CD14-positive monocyte (primary cell): Measurements from ENCODE around the gene NXT1. TPM values are rescaled to one million over a fixed set of nuclear protein-coding genes. Genes with fewer than 3 reads are reported as not detected.

Experiments used
- DNase-seq, 3 donors: peaks; one replicate each; pipeline ENCODE4 v3.0.0-alpha.2; 2011 to 2022
- H2AFZ ChIP-seq: 2 replicates; pipeline ENCODE4 v1.6.0; 2012; ENCODE audit warnings: mild to moderate bottlenecking, low read depth, low read length, inconsistent platforms; ENCODE audit not compliant: insufficient read depth, poor library complexity, severe bottlenecking
- H3K27ac ChIP-seq, 2 donors: 1 replicate in 1 of 2; 2 replicates in 1 of 2; pipeline ENCODE4 v1.5.1; 2012 to 2013; ENCODE audit warnings: low read length in 2 of 2, control low read depth in 1 of 2, inconsistent platforms in 1 of 2, low read depth in 1 of 2, mild to moderate bottlenecking in 1 of 2
- H3K27me3 ChIP-seq, 2 donors: one replicate each; pipeline versions ENCODE4 v1.6.0 to v1.6.1; 2011 to 2013; ENCODE audit warnings: low read length in 2 of 2; ENCODE audit not compliant: control insufficient read depth in 2 of 2, insufficient read depth in 2 of 2
- H3K36me3 ChIP-seq, 2 donors: replicated peaks in 1 of 2; 1 replicate in 1 of 2; 2 replicates in 1 of 2; pipeline versions ENCODE4 v1.5.1 to v1.6.1; 2012 to 2013; ENCODE audit warnings: low read length in 2 of 2, control low read depth in 1 of 2, inconsistent platforms in 1 of 2, mild to moderate bottlenecking in 1 of 2; ENCODE audit not compliant: insufficient read depth in 2 of 2, control insufficient read depth in 1 of 2
- H3K4me1 ChIP-seq, 2 donors: 1 replicate in 1 of 2; 2 replicates in 1 of 2; pipeline versions ENCODE4 v1.5.1 to v1.6.1; 2012 to 2013; ENCODE audit warnings: low read length in 2 of 2, control low read depth in 1 of 2, inconsistent platforms in 1 of 2, mild to moderate bottlenecking in 1 of 2, moderate library complexity in 1 of 2; ENCODE audit not compliant: insufficient read depth in 2 of 2, control insufficient read depth in 1 of 2
- H3K4me2 ChIP-seq: replicated peaks from 2 replicates; pipeline ENCODE3; 2012; ENCODE audit warnings: low read length, moderate library complexity, mild to moderate bottlenecking; ENCODE audit not compliant: poor library complexity, severe bottlenecking; ENCODE audit errors: extremely low read depth
- H3K4me3 ChIP-seq, 3 experiments: fragments of 200-600 bp in 1 of 3; sonication (generic) in 1 of 3; replicated peaks in 1 of 3; 1 replicate in 2 of 3; 2 replicates in 1 of 3; pipeline ENCODE4 v1.5.1; 2011 to 2013; ENCODE audit warnings: low read length in 3 of 3, mild to moderate bottlenecking in 3 of 3, control low read depth in 2 of 3, low read depth in 2 of 3, inconsistent platforms in 1 of 3, moderate library complexity in 1 of 3
- H3K79me2 ChIP-seq: 2 replicates; pipeline ENCODE4 v1.6.0; 2012; ENCODE audit warnings: mild to moderate bottlenecking, control low read depth, inconsistent platforms, low read length, moderate library complexity; ENCODE audit not compliant: insufficient read depth
- H3K9ac ChIP-seq: 2 replicates; pipeline ENCODE4 v1.6.0; 2017; ENCODE audit warnings: low read length, mild to moderate bottlenecking; ENCODE audit not compliant: insufficient read depth, poor library complexity, severe bottlenecking
- H3K9me3 ChIP-seq, 2 donors: replicated peaks in 1 of 2; 1 replicate in 1 of 2; 2 replicates in 1 of 2; pipeline versions ENCODE4 v1.5.1 to v1.6.1; 2012 to 2013; ENCODE audit warnings: low read length in 2 of 2, control low read depth in 1 of 2; ENCODE audit not compliant: control insufficient read depth in 1 of 2, insufficient read depth in 1 of 2
- H4K20me1 ChIP-seq: 2 replicates; pipeline ENCODE4 v1.6.0; 2012; ENCODE audit warnings: mild to moderate bottlenecking, low read length, control low read depth, moderate library complexity; ENCODE audit not compliant: insufficient read depth
- H3K27ac Mint-ChIP-seq, 7 donors: one replicate each; pipeline ENCODE4 v1.8.0; 2020; ENCODE audit warnings: mild to moderate bottlenecking in 7 of 7, mixed read lengths in 7 of 7, moderate library complexity in 6 of 7, inconsistent platforms in 2 of 7
- H3K27me3 Mint-ChIP-seq, 3 donors: one replicate each; pipeline ENCODE4 v1.8.0; 2021 to 2022; ENCODE audit warnings: low read depth in 3 of 3, mild to moderate bottlenecking in 3 of 3, mixed read lengths in 3 of 3, moderate library complexity in 3 of 3, inconsistent platforms in 1 of 3
- H3K36me3 Mint-ChIP-seq, 2 donors: one replicate each; pipeline ENCODE4 v1.8.0; 2020; ENCODE audit warnings: mixed read lengths in 2 of 2, inconsistent platforms in 1 of 2, mild to moderate bottlenecking in 1 of 2
- H3K4me1 Mint-ChIP-seq: one replicate; pipeline ENCODE4 v1.8.0; 2020; ENCODE audit warnings: mild to moderate bottlenecking, mixed read lengths
- H3K4me3 Mint-ChIP-seq, 2 donors: one replicate each; pipeline ENCODE4 v1.8.0; 2020; ENCODE audit warnings: mild to moderate bottlenecking in 2 of 2, mixed read lengths in 2 of 2, moderate library complexity in 1 of 2
- H3K9me3 Mint-ChIP-seq, 7 donors: one replicate each; pipeline ENCODE4 v1.8.0; 2020 to 2022; ENCODE audit warnings: mixed read lengths in 7 of 7, mild to moderate bottlenecking in 6 of 7, moderate library complexity in 6 of 7, inconsistent platforms in 2 of 7
- CTCF ChIP-seq: fragments of 200-600 bp; IDR thresholded peaks from one replicate; pipeline ENCODE4 v1.8.0; 2022; ENCODE audit warnings: antibody characterized with exemption, mild to moderate bottlenecking
- WGBS: methylation state at CpG from one replicate; pipeline ENCODE4 v1.1.5; 2013; ENCODE audit warnings: missing lambda C conversion rate; ENCODE audit not compliant: insufficient coverage; 5-methylcytosine and 5-hydroxymethylcytosine counted together
- intact Hi-C, 2 donors: fragments of 100-400 bp; cut with micrococcal nuclease; formaldehyde crosslinking; loops; one replicate each; pipeline versions ENCODE4 v1.15.0 to v1.15.1; 2023
- polyA plus RNA-seq, 3 donors: library from polyadenylated mRNA; depleted of rRNA in 1 of 3; unstranded in 2 of 3; stranded (reverse) in 1 of 3; fragments of 300-500 nt in 2 of 3; fragments of >200 nt in 1 of 3; fragmentation: Illumina TruSeq in 2 of 3; gene quantifications; 1 replicate in 2 of 3; 2 replicates in 1 of 3; pipeline ENCODE4 v1.2.3, GENCODE V29; 2012 to 2021

Gene NXT1
- polyA plus RNA-seq, 3 donors = 37.8 to 140 (median 39.4) TPM

DNA sequence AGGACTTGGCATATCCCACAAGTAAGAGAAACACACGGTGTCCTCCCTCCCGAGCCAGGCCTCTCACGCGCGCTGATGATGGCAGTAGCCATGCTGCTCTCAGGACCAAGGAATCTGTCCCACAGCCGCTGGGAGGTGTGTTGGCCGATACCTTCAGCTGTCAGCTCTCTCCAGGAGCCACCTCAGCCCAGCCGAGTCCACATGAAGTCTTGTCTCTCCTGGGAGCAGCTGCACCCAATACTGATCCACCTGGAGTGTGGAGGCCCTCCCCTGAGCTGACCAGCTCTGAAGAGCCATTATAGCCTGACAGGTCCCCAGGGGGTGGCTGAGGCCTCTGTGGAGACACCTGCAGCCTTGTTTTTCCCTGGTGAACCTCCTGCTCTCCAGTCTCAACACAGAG is 23.8 kb upstream of the NXT1 start:
- H3K4me1 ChIP-seq = no peaks in the 10 kb centered on the region
- WGBS = 96% methylated on average over 8 of the region's 8 CpGs

GRCh38 chr20:23327617-23328333 is 22.8 kb upstream of the NXT1 start:
- WGBS = 97% methylated on average over 14 of the region's 15 CpGs
- no peak for TF ChIP-seq CTCF
- H3K4me2 ChIP-seq = no peak overlapping the region

More for the DNA sequence above, 23.8 kb upstream of the NXT1 start:
- no peak for DNase-seq
- Histone ChIP-seq H3K4me3 (no peak overlapping the region), H4K20me1 (no peaks in the 10 kb centered on the region), H3K4me2 (no peak overlapping the region), H3K27me3 (no peaks in the 10 kb centered on the region), H3K9me3 (no peaks in the 10 kb centered on the region), H3K27ac (no peak overlapping the region), H3K9ac (no peak overlapping the region), H3K36me3 (no peaks in the 10 kb centered on the region), H3K79me2 (no peaks in the 10 kb centered on the region), H2AFZ (no peak overlapping the region)
- peaks cover 0 to 6% (median 0%) of the 10 kb centered on the region in 7 donors for H3K9me3 Mint-ChIP-seq
- peaks cover under 1% of the 10 kb centered on the region for H3K4me1 Mint-ChIP-seq
- H3K27ac Mint-ChIP-seq = no peak overlapping the region
- TF ChIP-seq CTCF = no peak
- H3K27me3 Mint-ChIP-seq = peaks cover 3 to 4% (median 3%) of the 10 kb centered on the region in 3 donors
- no peaks in the 10 kb centered on the region for H3K36me3 Mint-ChIP-seq
- H3K4me3 Mint-ChIP-seq = no peak overlapping the region
- intact Hi-C loops = no loop called here

More at GRCh38 chr20:23327617-23328333, 22.8 kb upstream of the NXT1 start:
- Histone ChIP-seq H2AFZ (no peak overlapping the region), H4K20me1 (no peaks in the 10 kb centered on the region), H3K27me3 (no peaks in the 10 kb centered on the region), H3K9me3 (no peaks in the 10 kb centered on the region), H3K36me3 (no peaks in the 10 kb centered on the region), H3K9ac (no peak overlapping the region), H3K4me1 (no peaks in the 10 kb centered on the region), H3K4me3 (no peak overlapping the region), H3K27ac (no peak overlapping the region), H3K79me2 (no peaks in the 10 kb centered on the region)
- H3K27ac Mint-ChIP-seq = no peak overlapping the region
- peaks cover 0 to 6% (median 0%) of the 10 kb centered on the region in 7 donors for H3K9me3 Mint-ChIP-seq
- peaks cover 6% of the 10 kb centered on the region for H3K4me1 Mint-ChIP-seq
- intact Hi-C loops = no loop called here
- H3K4me3 Mint-ChIP-seq = no peak overlapping the region
- H3K36me3 Mint-ChIP-seq = no peaks in the 10 kb centered on the region
- no peak for DNase-seq
- H3K27me3 Mint-ChIP-seq = peaks cover 3 to 4% (median 4%) of the 10 kb centered on the region in 3 donors
